B cell (primary cell): ENCODE measurements around the gene SRSF10. TPM values are rescaled to one million over a fixed set of nuclear protein-coding genes. Genes with fewer than 3 reads are reported as not detected.

Experiments
- ATAC-seq: fragments of 200-7000 bp; cut with Tn5 transposase; one replicate; pipeline ENCODE4 v1.10.0; 2021; ENCODE audit warnings: low read depth, mild to moderate bottlenecking, moderate number of reproducible peaks, moderate library complexity
- CTCF ChIA-PET: fragments of 350-600 bp; sonication (Branson Sonifier 250); formaldehyde crosslinking; loops from one replicate; lab custom pipeline; 2021; ENCODE audit warnings: antibody characterized with exemption, inconsistent platforms; lab: Charles Lee
- POLR2A ChIA-PET: fragments of 350-600 bp; sonication (Branson Sonifier 250); formaldehyde crosslinking; loops from one replicate; lab custom pipeline; 2021; ENCODE audit warnings: antibody characterized with exemption; lab: Charles Lee
- DNase-seq: peaks from one replicate; pipeline ENCODE4 v3.0.0; 2013
- H2AFZ ChIP-seq: 2 replicates; pipeline ENCODE4 v1.6.1; 2012; ENCODE audit warnings: mild to moderate bottlenecking, low read depth, low read length; ENCODE audit not compliant: insufficient read depth, poor library complexity, severe bottlenecking
- H3K27ac ChIP-seq, 2 donors: 1 replicate in 1 of 2; 2 replicates in 1 of 2; pipeline ENCODE4 v1.5.1; 2012 to 2013; ENCODE audit warnings: low read length in 2 of 2, mild to moderate bottlenecking in 2 of 2, moderate library complexity in 1 of 2
- H3K27me3 ChIP-seq, 4 experiments: fragments of 200-600 bp in 1 of 4; sonication (generic) in 1 of 4; replicated peaks in 1 of 4; 1 replicate in 2 of 4; 2 replicates in 2 of 4; pipeline versions ENCODE4 v1.6.1 to v1.7.0; 2013 to 2016; ENCODE audit warnings: low read length in 3 of 4, mild to moderate bottlenecking in 2 of 4, mixed read lengths in 1 of 4, moderate library complexity in 1 of 4; ENCODE audit not compliant: insufficient read depth in 4 of 4, control insufficient read depth in 3 of 4; ENCODE audit errors: control extremely low read depth in 1 of 4
- H3K36me3 ChIP-seq, 2 experiments: replicated peaks in 1 of 2; 1 replicate in 1 of 2; 2 replicates in 1 of 2; pipeline versions ENCODE4 v1.6.1 to v1.7.1; 2013; ENCODE audit warnings: low read length in 1 of 2; ENCODE audit not compliant: insufficient read depth in 2 of 2, control insufficient read depth in 1 of 2; ENCODE audit errors: control extremely low read depth in 1 of 2, extremely low read depth in 1 of 2
- H3K4me1 ChIP-seq, 2 donors: fragments of 200-600 bp in 1 of 2; sonication (generic) in 1 of 2; 1 replicate in 1 of 2; 2 replicates in 1 of 2; pipeline versions ENCODE4 v1.5.1 to v1.6.1; 2013 to 2017; ENCODE audit warnings: low read length in 2 of 2; ENCODE audit not compliant: control insufficient read depth in 2 of 2, insufficient read depth in 2 of 2
- H3K4me2 ChIP-seq: replicated peaks from 2 replicates; pipeline ENCODE3; 2012; ENCODE audit warnings: mild to moderate bottlenecking, low read depth, low read length; ENCODE audit not compliant: poor library complexity, severe bottlenecking
- H3K4me3 ChIP-seq, 5 experiments: fragments of 200-600 bp in 1 of 5; sonication (generic) in 1 of 5; 1 replicate in 3 of 5; 2 replicates in 2 of 5; pipeline versions ENCODE4 v1.5.1 to v1.7.0; 2011 to 2016; ENCODE audit warnings: low read length in 4 of 5, mild to moderate bottlenecking in 4 of 5, low read depth in 2 of 5, control low read depth in 1 of 5, moderate library complexity in 1 of 5; ENCODE audit not compliant: insufficient read depth in 1 of 5; ENCODE audit errors: control extremely low read depth in 1 of 5, extremely low read depth in 1 of 5
- H3K79me2 ChIP-seq: fragments of 200-600 bp; sonication (generic); one replicate; pipeline ENCODE4 v1.6.0; 2016; ENCODE audit warnings: low read length; ENCODE audit not compliant: control insufficient read depth, insufficient read depth
- H3K9ac ChIP-seq: fragments of 200-600 bp; sonication (generic); 2 replicates; pipeline ENCODE4 v1.6.1; 2017; ENCODE audit warnings: mild to moderate bottlenecking, low read length, moderate library complexity
- H3K9me3 ChIP-seq, 3 donors: one replicate each; pipeline versions ENCODE4 v1.6.1 to v1.7.1; 2013; ENCODE audit warnings: low read length in 2 of 3; ENCODE audit not compliant: control insufficient read depth in 2 of 3, insufficient read depth in 1 of 3; ENCODE audit errors: control extremely low read depth in 1 of 3
- H4K20me1 ChIP-seq: 2 replicates; pipeline ENCODE4 v1.6.0; 2012; ENCODE audit warnings: mild to moderate bottlenecking, low read length; ENCODE audit not compliant: insufficient read depth, control insufficient read depth, poor library complexity, severe bottlenecking
- H3K27ac Mint-ChIP-seq: one replicate; pipeline ENCODE4 v1.8.0; 2021; ENCODE audit warnings: mixed read lengths
- H3K27me3 Mint-ChIP-seq: one replicate; pipeline ENCODE4 v1.8.0; 2021; ENCODE audit warnings: mixed read lengths
- H3K4me1 Mint-ChIP-seq: one replicate; pipeline ENCODE4 v1.8.0; 2021; ENCODE audit warnings: mixed read lengths
- H3K4me3 Mint-ChIP-seq: one replicate; pipeline ENCODE4 v1.8.0; 2021; ENCODE audit warnings: mixed read lengths
- H3K9me3 Mint-ChIP-seq: one replicate; pipeline ENCODE4 v1.8.0; 2022; ENCODE audit warnings: mixed read lengths; ENCODE audit not compliant: insufficient read depth
- EZH2 ChIP-seq: IDR thresholded peaks from 2 replicates; pipeline ENCODE4 v1.6.1; 2012; ENCODE audit warnings: borderline replicate concordance, low read depth, mild to moderate bottlenecking, moderate library complexity, low read length; ENCODE audit not compliant: insufficient read depth, poor library complexity, severe bottlenecking
- WGBS: methylation state at CpG from one replicate; pipeline ENCODE4 v1.1.5; 2013; ENCODE audit warnings: missing lambda C conversion rate; ENCODE audit not compliant: insufficient coverage; 5-methylcytosine and 5-hydroxymethylcytosine counted together
- intact Hi-C: fragments of 100-400 bp; cut with micrococcal nuclease; formaldehyde crosslinking; loops from one replicate; pipeline ENCODE4 v1.10.0; 2022
- polyA plus RNA-seq: library from polyadenylated mRNA; depleted of rRNA; stranded (reverse); fragments of >200 nt; gene quantifications from 2 replicates; pipeline ENCODE4 v1.2.3, GENCODE V29; 2012
- total RNA-seq, 2 donors: library from RNA; stranded (reverse); fragments of 120-200 nt in 1 of 2; gene quantifications; 1 replicate in 1 of 2; 2 replicates in 1 of 2; pipeline versions ENCODE4 v1.2.3 to v1.2.4, GENCODE V29; 2013 to 2022
- TF ChIP-seq, protein P1 (sequence below): fragments of 200-600 bp; IDR thresholded peaks from one replicate; pipeline ENCODE4 v1.8.0; 2022; ENCODE audit warnings: antibody characterized with exemption, mild to moderate bottlenecking

SRSF10 gene
- total and polyA plus RNA-seq, 2 donors (not counting 1 experiment from before 2014, with no cell fraction given) = 98.6 to 213 TPM

DNA sequence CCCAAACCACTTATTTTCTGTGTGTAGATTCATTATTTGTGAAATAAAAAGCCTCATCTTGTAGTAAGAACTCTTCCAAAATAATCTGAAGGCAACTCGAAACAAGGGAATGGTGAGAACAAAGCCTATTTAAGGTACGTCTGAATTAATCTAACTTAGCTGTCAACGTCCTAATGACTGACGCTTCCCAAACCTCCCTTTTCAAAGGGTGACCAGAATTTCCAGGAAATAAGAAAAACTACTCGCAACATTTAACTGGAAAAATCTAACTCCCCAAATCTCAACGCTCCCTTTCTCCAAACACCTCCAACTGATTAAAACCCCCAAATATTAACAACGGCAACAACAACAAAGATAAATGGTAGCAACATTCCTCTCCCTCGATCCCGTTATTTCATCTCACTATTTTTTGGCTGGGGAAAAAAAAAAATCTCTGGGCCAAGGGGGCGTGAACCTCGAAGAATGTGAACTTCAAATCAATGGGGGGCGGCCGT is 693 bp downstream of the SRSF10 start:
- ATAC-seq (no peak), DNase-seq (no peak)
- H3K27me3 ChIP-seq = no peaks in the 10 kb centered on the region
- intact Hi-C loops = no loop called here
- H3K4me3 ChIP-seq = peak overlapping the region; percentile 84 to 96 (median 89)
- H3K9ac ChIP-seq = peak overlapping the region; percentile 94
- TF ChIP-seq, protein P1, sequence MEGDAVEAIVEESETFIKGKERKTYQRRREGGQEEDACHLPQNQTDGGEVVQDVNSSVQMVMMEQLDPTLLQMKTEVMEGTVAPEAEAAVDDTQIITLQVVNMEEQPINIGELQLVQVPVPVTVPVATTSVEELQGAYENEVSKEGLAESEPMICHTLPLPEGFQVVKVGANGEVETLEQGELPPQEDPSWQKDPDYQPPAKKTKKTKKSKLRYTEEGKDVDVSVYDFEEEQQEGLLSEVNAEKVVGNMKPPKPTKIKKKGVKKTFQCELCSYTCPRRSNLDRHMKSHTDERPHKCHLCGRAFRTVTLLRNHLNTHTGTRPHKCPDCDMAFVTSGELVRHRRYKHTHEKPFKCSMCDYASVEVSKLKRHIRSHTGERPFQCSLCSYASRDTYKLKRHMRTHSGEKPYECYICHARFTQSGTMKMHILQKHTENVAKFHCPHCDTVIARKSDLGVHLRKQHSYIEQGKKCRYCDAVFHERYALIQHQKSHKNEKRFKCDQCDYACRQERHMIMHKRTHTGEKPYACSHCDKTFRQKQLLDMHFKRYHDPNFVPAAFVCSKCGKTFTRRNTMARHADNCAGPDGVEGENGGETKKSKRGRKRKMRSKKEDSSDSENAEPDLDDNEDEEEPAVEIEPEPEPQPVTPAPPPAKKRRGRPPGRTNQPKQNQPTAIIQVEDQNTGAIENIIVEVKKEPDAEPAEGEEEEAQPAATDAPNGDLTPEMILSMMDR = no peak
- no peak for TF ChIP-seq EZH2
- Mint-ChIP-seq H3K9me3 (no peaks in the 10 kb centered on the region), H3K27me3 (no peaks in the 10 kb centered on the region), H3K4me3 (peak overlapping the region; percentile 91), H3K27ac (peak overlapping the region; percentile 95), H3K4me1 (peaks cover 52% of the 10 kb centered on the region)
- no peaks in the 10 kb centered on the region for H3K9me3 ChIP-seq
- H3K36me3 ChIP-seq = peaks cover 6 to 7% of the 10 kb centered on the region in 2 experiments
- peak overlapping the region; percentile 97 for H3K27ac ChIP-seq
- peak overlapping the region; percentile 90 for H3K4me2 ChIP-seq
- H3K79me2 ChIP-seq = peaks cover 55% of the 10 kb centered on the region
- WGBS = 0% methylated on average over 10 of the region's 13 CpGs
- peaks cover 43% of the 10 kb centered on the region for H4K20me1 ChIP-seq
- ChIA-PET POLR2A (interaction anchor here (0.6 to 2.0 kb wide), 5 partner anchors 11 to 376 kb away, joined by 3 to 25 read pairs (median 7); partner anchors contain the start of genes CNR2 and PNRC2), CTCF (interaction anchor here (2.7 kb wide), 1 partner anchor 19 kb away, joined by 10 read pairs; the partner anchor contains the start of gene PNRC2)
- peak overlapping the region; percentile 71 for H2AFZ ChIP-seq
- peaks cover 32 to 41% of the 10 kb centered on the region in 2 donors for H3K4me1 ChIP-seq

DNA sequence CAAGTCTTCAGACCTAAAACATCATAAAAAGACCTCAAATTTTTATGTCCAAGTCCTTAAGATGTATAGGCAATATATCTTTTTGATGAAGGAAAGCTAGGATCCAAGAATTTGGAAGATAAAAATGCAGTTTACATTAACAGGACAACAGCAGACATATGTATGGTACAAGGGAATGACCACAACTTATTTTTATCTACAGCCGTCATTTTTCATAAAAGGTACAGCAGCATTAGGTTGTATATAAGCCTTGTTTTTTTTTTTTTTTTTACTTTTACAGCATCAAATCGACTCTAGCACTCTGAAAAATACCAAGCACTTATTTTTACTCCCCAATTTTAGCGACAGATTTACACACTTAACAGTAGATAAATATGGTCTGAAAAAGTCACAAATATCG is 1.3 kb downstream of the SRSF10 start:
- Histone ChIP-seq H3K4me2 (peak overlapping the region; percentile 90), H3K79me2 (peaks cover 62% of the 10 kb centered on the region), H3K9me3 (no peaks in the 10 kb centered on the region), H3K4me1 (peaks cover 36 to 41% of the 10 kb centered on the region in 2 donors), H2AFZ (no peak overlapping the region), H4K20me1 (peaks cover 49% of the 10 kb centered on the region), H3K27ac (peak overlapping the region in 1 of 2 donors; percentile 97), H3K9ac (peak overlapping the region; percentile 94), H3K27me3 (no peaks in the 10 kb centered on the region), H3K36me3 (peaks cover 10% of the 10 kb centered on the region in 2 experiments), H3K4me3 (peak overlapping the region; percentile 84 to 96 (median 89))
- DNase-seq = no peak
- H3K27ac Mint-ChIP-seq = peak overlapping the region; percentile 95
- H3K27me3 Mint-ChIP-seq = no peaks in the 10 kb centered on the region
- no peak for ATAC-seq
- POLR2A ChIA-PET = interaction anchor here (0.7 to 0.9 kb wide), 2 partner anchors 24 to 375 kb away, joined by 4 to 8 read pairs; no protein-coding TSS in a partner anchor
- CTCF ChIA-PET = interaction anchor here (2.7 kb wide), 1 partner anchor 18 kb away, joined by 10 read pairs; the partner anchor contains the start of gene PNRC2
- peak overlapping the region; percentile 91 for H3K4me3 Mint-ChIP-seq
- intact Hi-C loops = no loop called here
- WGBS = no CpG with 5 or more reads among the region's 4 CpGs
- H3K9me3 Mint-ChIP-seq = no peaks in the 10 kb centered on the region
- TF ChIP-seq EZH2 = no peak
- TF ChIP-seq, protein P1 = no peak
- H3K4me1 Mint-ChIP-seq = peaks cover 59% of the 10 kb centered on the region
